Germinal center (tissue), 1 donor: ENCODE results near the gene TMED7.

Source experiments
- DNase-seq: peaks from one replicate; pipeline ENCODE4 v3.0.0; 2012; ENCODE audit warnings: mixed read lengths, low spot score

Gene TMED7

GRCh38 chr5:115583474-115583873, 42.4 kb downstream of the TMED7 start:
- no peak for DNase-seq

- DNase-seq = no peak
Observed at GRCh38 chr5:115580941-115581340, 44.9 kb downstream of the TMED7 start.

- DNase-seq = peak; percentile 40
Observed at GRCh38 chr5:115579747-115580173, 46.1 kb downstream of the TMED7 start.

GRCh38 chr5:115579216-115579615, 46.6 kb downstream of the TMED7 start:
- no peak for DNase-seq

GRCh38 chr5:115578657-115579056, 47.2 kb downstream of the TMED7 start:
- DNase-seq = peak; percentile 24

- no peak for DNase-seq
Observed at GRCh38 chr5:115577741-115578140, 48.1 kb downstream of the TMED7 start.

GRCh38 chr5:115577329-115577728, 48.5 kb downstream of the TMED7 start:
- DNase-seq = no peak

GRCh38 chr5:115575167-115576070, 50.4 kb downstream of the TMED7 start:
- peak; percentile 37 for DNase-seq

GRCh38 chr5:115573133-115573532, 52.7 kb downstream of the TMED7 start:
- DNase-seq = no peak

- DNase-seq = no peak
Observed at GRCh38 chr5:115571441-115571878, 54.4 kb downstream of the TMED7 start.

GRCh38 chr5:115568668-115569067, 57.2 kb downstream of the TMED7 start:
- DNase-seq = no peak

- no peak for DNase-seq
Observed at GRCh38 chr5:115565233-115565632, 60.6 kb downstream of the TMED7 start.
